ENCODE measurements around the gene CUX1. TPM values are rescaled to one million over a fixed set of nuclear protein-coding genes. Genes with fewer than 3 reads are reported as not detected.

The CUX1 gene
- total and polyA plus RNA-seq, 10 of the 15 experiments (the other 5 are each of a cell fraction or from before 2014, with no cell fraction given), result 6.1 to 48.6 (median 25.9) TPM

- TF ChIP-seq NKRF (conservative IDR thresholded peaks at IDR 0.05), result no peak
- no peak for TF ChIP-seq SPI1 (IDR thresholded peaks at IDR 0.05; ENCODE audit: borderline replicate concordance, insufficient read depth, low read depth, low read length)
- no peak for TF ChIP-seq BCL3 (IDR thresholded peaks at IDR 0.05; ENCODE audit: borderline replicate concordance, insufficient read depth, low read depth, low read length, poor library complexity, severe bottlenecking)
- TF ChIP-seq SKIL (IDR thresholded peaks at IDR 0.05; ENCODE audit: low read depth, poor library complexity, severe bottlenecking), result no peak
- TF ChIP-seq HDGF (IDR thresholded peaks at IDR 0.05), result no peak
- TF ChIP-seq SIX5 (IDR thresholded peaks at IDR 0.05; ENCODE audit: low read depth, low read length, severe bottlenecking), result no peak
- TF ChIP-seq CREM (IDR thresholded peaks at IDR 0.05; ENCODE audit: low read depth), result no peak
Measured at GRCh38 chr7:101859411-101860106, 42.1 kb downstream of the CUX1 start (continued).
